WERI-Rb-1 (cell line): ENCODE results near the gene IRF2.

Experiments used
- DNase-seq: peaks from one replicate; pipeline ENCODE4 v3.0.0-alpha.2; 2020
- H3K27ac ChIP-seq: fragments of 250-450 bp; sonication (Bioruptor Pico); 2 replicates; pipeline ENCODE4 v1.5.1; 2020; ENCODE audit warnings: mild to moderate bottlenecking, moderate library complexity
- H3K27me3 ChIP-seq: fragments of 250-450 bp; sonication (Bioruptor Pico); 2 replicates; pipeline ENCODE4 v1.5.1; 2021; ENCODE audit warnings: mild to moderate bottlenecking, low read depth, moderate library complexity; ENCODE audit not compliant: insufficient read depth, severe bottlenecking
- H3K36me3 ChIP-seq: fragments of 250-450 bp; sonication (Bioruptor Pico); 2 replicates; pipeline ENCODE4 v1.5.1; 2020; ENCODE audit warnings: mild to moderate bottlenecking, moderate library complexity
- H3K4me3 ChIP-seq: 2 replicates; pipeline ENCODE4 v1.5.1; 2011; ENCODE audit warnings: low read depth, mild to moderate bottlenecking, control low read depth, low read length
- H3K9me3 ChIP-seq: fragments of 250-450 bp; sonication (Bioruptor Pico); 2 replicates; pipeline ENCODE4 v1.5.1; 2021; ENCODE audit warnings: mild to moderate bottlenecking, moderate library complexity; ENCODE audit not compliant: severe bottlenecking
- TF ChIP-seq, protein P1 (sequence below): IDR thresholded peaks from 2 replicates; pipeline ENCODE4 v1.5.1; 2011; ENCODE audit warnings: low read depth, mild to moderate bottlenecking, control low read depth, inconsistent platforms, low read length

IRF2 gene

DNA sequence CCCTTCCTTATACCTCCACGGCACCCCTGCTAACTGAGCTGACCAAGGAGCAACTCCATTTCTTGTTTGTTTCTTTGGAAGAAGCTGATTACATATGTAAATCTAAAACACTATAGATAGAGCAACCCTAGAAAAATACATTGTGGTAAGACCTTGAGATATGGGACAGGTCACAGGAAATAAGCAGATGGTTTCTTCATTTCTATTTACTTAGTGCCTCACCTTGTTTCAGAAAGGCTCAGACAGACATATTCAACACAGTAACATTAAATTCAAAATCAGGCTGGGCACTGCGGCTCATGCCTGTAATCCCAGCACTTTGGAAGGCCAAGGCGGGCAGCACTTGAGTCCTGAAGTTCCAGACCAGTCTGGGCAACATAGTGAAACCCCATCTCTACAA lies 47.3 kb downstream of the IRF2 start:
- Histone ChIP-seq H3K27me3 (no peaks in the 10 kb centered on the region), H3K4me3 (no peak overlapping the region), H3K36me3 (peaks cover 15% of the 10 kb centered on the region), H3K9me3 (peaks cover 5% of the 10 kb centered on the region), H3K27ac (no peak overlapping the region)
- TF ChIP-seq, protein P1, sequence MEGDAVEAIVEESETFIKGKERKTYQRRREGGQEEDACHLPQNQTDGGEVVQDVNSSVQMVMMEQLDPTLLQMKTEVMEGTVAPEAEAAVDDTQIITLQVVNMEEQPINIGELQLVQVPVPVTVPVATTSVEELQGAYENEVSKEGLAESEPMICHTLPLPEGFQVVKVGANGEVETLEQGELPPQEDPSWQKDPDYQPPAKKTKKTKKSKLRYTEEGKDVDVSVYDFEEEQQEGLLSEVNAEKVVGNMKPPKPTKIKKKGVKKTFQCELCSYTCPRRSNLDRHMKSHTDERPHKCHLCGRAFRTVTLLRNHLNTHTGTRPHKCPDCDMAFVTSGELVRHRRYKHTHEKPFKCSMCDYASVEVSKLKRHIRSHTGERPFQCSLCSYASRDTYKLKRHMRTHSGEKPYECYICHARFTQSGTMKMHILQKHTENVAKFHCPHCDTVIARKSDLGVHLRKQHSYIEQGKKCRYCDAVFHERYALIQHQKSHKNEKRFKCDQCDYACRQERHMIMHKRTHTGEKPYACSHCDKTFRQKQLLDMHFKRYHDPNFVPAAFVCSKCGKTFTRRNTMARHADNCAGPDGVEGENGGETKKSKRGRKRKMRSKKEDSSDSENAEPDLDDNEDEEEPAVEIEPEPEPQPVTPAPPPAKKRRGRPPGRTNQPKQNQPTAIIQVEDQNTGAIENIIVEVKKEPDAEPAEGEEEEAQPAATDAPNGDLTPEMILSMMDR, result no peak
- DNase-seq, result no peak

DNA sequence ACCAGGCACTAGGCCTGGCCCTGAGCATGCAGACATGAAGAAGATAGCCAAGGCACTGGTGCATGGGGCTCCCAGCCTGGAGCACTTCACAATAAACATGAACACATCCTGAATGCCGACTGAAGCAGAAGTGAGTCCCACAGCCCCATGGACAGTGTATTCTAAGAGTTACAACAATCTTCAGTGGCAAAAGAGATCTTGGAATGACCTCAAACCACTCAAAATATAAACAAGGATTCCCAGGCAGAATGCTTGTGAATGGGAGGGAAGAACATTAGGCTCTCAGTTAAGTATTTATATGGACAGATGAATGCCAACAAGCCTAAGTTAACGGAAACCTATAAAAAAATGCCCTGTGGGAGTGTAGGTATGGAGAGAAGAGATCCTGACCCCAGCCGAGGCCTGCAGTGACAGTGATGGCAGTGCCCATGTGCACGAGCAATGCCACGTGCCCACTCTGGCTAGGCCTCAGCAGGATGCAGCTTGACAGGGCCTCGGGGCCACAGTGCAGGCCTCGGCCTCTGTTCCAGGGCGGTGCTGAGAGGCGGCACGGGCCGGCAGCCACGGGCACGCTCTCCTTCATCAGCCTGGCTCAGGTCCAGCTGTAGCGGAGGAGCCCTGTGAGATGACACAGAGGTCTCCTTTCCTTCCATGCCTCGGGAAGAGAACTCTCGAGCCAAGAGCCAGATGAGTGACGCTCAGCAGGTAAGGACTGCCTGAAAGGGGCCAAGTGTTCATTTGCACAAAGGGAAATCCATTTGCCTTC lies 49.2 kb downstream of the IRF2 start:
- H3K36me3 ChIP-seq, result peaks cover 16% of the 10 kb centered on the region
- TF ChIP-seq, protein P1, result no peak
- H3K27me3 ChIP-seq, result no peaks in the 10 kb centered on the region
- no peak for DNase-seq
- no peak overlapping the region for H3K27ac ChIP-seq
- H3K4me3 ChIP-seq, result no peak overlapping the region
- peaks cover 5% of the 10 kb centered on the region for H3K9me3 ChIP-seq

DNA sequence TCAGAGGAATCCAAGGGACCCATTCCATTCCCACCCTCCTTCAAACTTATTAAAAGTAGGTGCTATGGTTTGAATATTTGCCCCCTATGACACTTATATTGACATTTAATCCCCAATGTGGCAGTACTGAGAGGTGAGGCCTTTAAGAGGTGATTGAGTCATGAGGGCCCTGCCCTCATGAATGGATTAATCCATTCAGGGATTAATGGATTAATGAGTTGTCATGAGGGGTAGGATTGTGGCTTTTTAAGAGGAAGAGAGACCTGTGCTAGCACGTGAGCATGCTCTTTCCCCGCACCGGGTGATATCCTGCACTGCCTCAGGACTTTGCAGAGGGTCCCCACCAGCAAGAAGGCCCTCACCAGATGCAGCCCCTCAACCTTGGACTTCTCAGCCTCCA lies 50.1 kb downstream of the IRF2 start:
- no peaks in the 10 kb centered on the region for H3K27me3 ChIP-seq
- TF ChIP-seq, protein P1, result no peak
- no peak overlapping the region for H3K27ac ChIP-seq
- H3K9me3 ChIP-seq, result peaks cover 5% of the 10 kb centered on the region
- peaks cover 16% of the 10 kb centered on the region for H3K36me3 ChIP-seq
- DNase-seq, result no peak
- H3K4me3 ChIP-seq, result no peak overlapping the region

DNA sequence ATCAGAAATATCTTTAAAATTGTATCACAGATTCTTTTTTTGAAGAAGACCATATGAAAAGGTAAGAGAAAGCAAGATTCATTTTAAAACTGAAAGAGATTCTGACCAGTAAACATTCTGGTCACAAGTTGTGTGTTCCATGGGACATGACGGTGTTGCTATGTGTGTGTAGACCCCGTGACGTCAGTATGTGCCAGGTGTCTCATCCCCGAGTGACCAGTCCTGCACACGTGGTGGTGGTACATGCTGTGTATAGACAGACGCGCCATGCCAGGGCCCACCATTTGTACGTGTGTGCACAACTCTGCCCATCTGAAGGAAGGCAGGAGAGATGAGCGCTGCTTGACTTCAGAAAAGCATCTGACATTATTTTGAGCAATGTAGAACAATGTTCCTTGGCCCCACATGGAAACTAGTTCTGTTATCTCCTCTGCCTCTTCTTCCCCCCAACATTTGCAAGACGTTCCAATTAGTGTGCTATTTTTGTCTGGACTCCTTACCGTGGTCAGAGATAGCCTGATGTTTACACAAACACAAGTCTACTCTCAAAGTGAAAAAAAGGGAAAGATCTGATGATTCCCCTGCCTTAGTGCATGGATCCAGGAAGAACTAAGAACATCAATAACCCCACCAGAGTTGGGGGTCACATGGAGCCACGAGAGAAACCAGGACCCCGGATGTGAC lies 51.2 kb downstream of the IRF2 start:
- Histone ChIP-seq H3K27me3 (no peaks in the 10 kb centered on the region), H3K27ac (no peak overlapping the region), H3K4me3 (no peak overlapping the region), H3K9me3 (peaks cover 5% of the 10 kb centered on the region), H3K36me3 (peaks cover 23% of the 10 kb centered on the region)
- DNase-seq, result no peak
- TF ChIP-seq, protein P1, result no peak

- DNase-seq, result no peak
- no peaks in the 10 kb centered on the region for H3K27me3 ChIP-seq
- peaks cover 31% of the 10 kb centered on the region for H3K36me3 ChIP-seq
These were observed 52.0 kb downstream of the IRF2 start for GRCh38 chr4:184422378-184422777.

More at GRCh38 chr4:184422378-184422777, 52.0 kb downstream of the IRF2 start:
- H3K9me3 ChIP-seq, result peaks cover 5% of the 10 kb centered on the region
- H3K27ac ChIP-seq, result no peak overlapping the region
- no peak overlapping the region for H3K4me3 ChIP-seq
- TF ChIP-seq, protein P1, result no peak
